Measurements from ENCODE around the gene DOCK10. TPM values are rescaled to one million over a fixed set of nuclear protein-coding genes. Genes with fewer than 3 reads are reported as not detected.

DOCK10 gene
- total RNA-seq, 4 donors from 2014 or later = 8.1 to 35.4 (median 17.2) TPM

GRCh38 chr2:224876522-224876921 lies 165.7 kb downstream of the DOCK10 start:
- H3K27ac ChIP-seq = no peak overlapping the region
- TF ChIP-seq CTCF (IDR thresholded peaks at IDR 0.05) = no peak
- TF ChIP-seq POLR2AphosphoS5 (IDR thresholded peaks at IDR 0.05) = no peak
- TF ChIP-seq EP300 (IDR thresholded peaks at IDR 0.05) = no peak
- no peak for TF ChIP-seq POLR2A (IDR thresholded peaks at IDR 0.05)
- no peaks in the 10 kb centered on the region for H3K4me1 ChIP-seq
- WGBS = 89% methylated on average over 6 of the region's 6 CpGs
- no peaks in the 10 kb centered on the region for H3K27me3 ChIP-seq
- no peaks in the 10 kb centered on the region for H3K9me3 ChIP-seq
- DNase-seq (ENCODE audit: low spot score in 2 of 2) = no peak
- H3K36me3 ChIP-seq = peaks cover 3% of the 10 kb centered on the region
- H3K4me3 ChIP-seq = no peak overlapping the region

GRCh38 chr2:224875841-224876240 lies 166.4 kb downstream of the DOCK10 start:
- no peak for DNase-seq (ENCODE audit: low spot score in 2 of 2)
- Histone ChIP-seq H3K36me3 (peaks cover 3% of the 10 kb centered on the region), H3K4me3 (no peak overlapping the region), H3K27ac (no peak overlapping the region), H3K4me1 (no peaks in the 10 kb centered on the region), H3K9me3 (no peaks in the 10 kb centered on the region), H3K27me3 (no peaks in the 10 kb centered on the region)
- TF ChIP-seq EP300 (IDR thresholded peaks at IDR 0.05) (no peak), POLR2AphosphoS5 (IDR thresholded peaks at IDR 0.05) (no peak), POLR2A (IDR thresholded peaks at IDR 0.05) (no peak), CTCF (IDR thresholded peaks at IDR 0.05) (no peak)
- 92% methylated on average over 2 of the region's 2 CpGs for WGBS

GRCh38 chr2:224875153-224875552 lies 167.1 kb downstream of the DOCK10 start:
- no peak for TF ChIP-seq POLR2A (IDR thresholded peaks at IDR 0.05)
- TF ChIP-seq CTCF (IDR thresholded peaks at IDR 0.05) = no peak
- no peak for TF ChIP-seq EP300 (IDR thresholded peaks at IDR 0.05)
- no peak for TF ChIP-seq POLR2AphosphoS5 (IDR thresholded peaks at IDR 0.05)
- no peak overlapping the region for H3K27ac ChIP-seq
- H3K9me3 ChIP-seq = no peaks in the 10 kb centered on the region
- 100% methylated on average over 1 of the region's 1 CpG for whole genome bisulfite sequencing
- peaks cover 3% of the 10 kb centered on the region for H3K36me3 ChIP-seq
- H3K4me1 ChIP-seq = no peaks in the 10 kb centered on the region
- no peaks in the 10 kb centered on the region for H3K27me3 ChIP-seq
- no peak for DNase-seq (ENCODE audit: low spot score in 2 of 2)
- no peak overlapping the region for H3K4me3 ChIP-seq

GRCh38 chr2:224871813-224872212 lies 170.5 kb downstream of the DOCK10 start:
- WGBS = 36% methylated on average over 1 of the region's 1 CpG
- TF ChIP-seq CTCF (IDR thresholded peaks at IDR 0.05) = no peak
- TF ChIP-seq POLR2AphosphoS5 (IDR thresholded peaks at IDR 0.05) = no peak
- TF ChIP-seq EP300 (IDR thresholded peaks at IDR 0.05) = no peak
- TF ChIP-seq POLR2A (IDR thresholded peaks at IDR 0.05) = no peak
- no peaks in the 10 kb centered on the region for H3K9me3 ChIP-seq
- peaks cover 3% of the 10 kb centered on the region for H3K36me3 ChIP-seq
- no peaks in the 10 kb centered on the region for H3K27me3 ChIP-seq
- no peak for DNase-seq (ENCODE audit: low spot score in 2 of 2)
- H3K4me1 ChIP-seq = peaks cover 6% of the 10 kb centered on the region
- H3K4me3 ChIP-seq = no peak overlapping the region
- H3K27ac ChIP-seq = no peak overlapping the region

GRCh38 chr2:224870341-224870740 lies 171.9 kb downstream of the DOCK10 start:
- no peak for TF ChIP-seq CTCF (IDR thresholded peaks at IDR 0.05)
- TF ChIP-seq EP300 (IDR thresholded peaks at IDR 0.05) = no peak
- TF ChIP-seq POLR2AphosphoS5 (IDR thresholded peaks at IDR 0.05) = no peak
- no peak for TF ChIP-seq POLR2A (IDR thresholded peaks at IDR 0.05)
- DNase-seq (ENCODE audit: low spot score in 2 of 2) = no peak
- Histone ChIP-seq H3K4me3 (no peak overlapping the region), H3K36me3 (peaks cover 3% of the 10 kb centered on the region), H3K9me3 (no peaks in the 10 kb centered on the region), H3K27me3 (no peaks in the 10 kb centered on the region), H3K4me1 (peaks cover 6% of the 10 kb centered on the region), H3K27ac (no peak overlapping the region)

Measured in suprapubic skin (tissue), 4 donors.